Sigmoid colon (tissue), 4 donors: ENCODE results near the gene DNAJC27.

ENCODE experiments used
- CTCF ChIP-seq, 4 experiments: fragments of 450-650 bp in 3 of 4; fragments of 200-600 bp in 1 of 4; IDR thresholded peaks; one replicate each; pipeline ENCODE4 v1.5.1; 2016 to 2019; ENCODE audit warnings: antibody characterized with exemption in 4 of 4, mild to moderate bottlenecking in 3 of 4, moderate library complexity in 2 of 4
- EP300 ChIP-seq, 4 donors: sonication (generic); formaldehyde crosslinking; IDR thresholded peaks; one replicate each; pipeline ENCODE4 v1.6.1; 2017; ENCODE audit warnings: antibody characterized with exemption in 4 of 4
- POLR2A ChIP-seq, 2 donors: fragments of 450-650 bp; IDR thresholded peaks; one replicate each; pipeline ENCODE4 v1.6.1; 2016; ENCODE audit warnings: antibody characterized with exemption in 2 of 2, mild to moderate bottlenecking in 2 of 2, moderate library complexity in 2 of 2

- no peak for TF ChIP-seq EP300 (IDR thresholded peaks at IDR 0.05)
- no peak for TF ChIP-seq CTCF (IDR thresholded peaks at IDR 0.05)
- TF ChIP-seq POLR2A (IDR thresholded peaks at IDR 0.05) = no peak
Observed at GRCh38 chr2:25009954-25010353, 38.2 kb upstream of the DNAJC27 start.
